K562 (cell line): ENCODE results near the gene CAGE1. TPM values are rescaled to one million over a fixed set of nuclear protein-coding genes. Genes with fewer than 3 reads are reported as not detected.

Source experiments
- ATAC-seq: fragments of 200-7000 bp; cut with Tn5 transposase; 3 replicates; pipeline ENCODE4 v1.9.1; 2020; ENCODE audit warnings: moderate library complexity
- BruUV-seq: library from RNA; stranded (reverse); fragments of 400-500 nt; replicated peaks from 2 replicates; lab custom pipeline; 2021; lab: Mats Ljungman, UMichigan
- CTCF ChIA-PET: fragments of 300-600 bp; formaldehyde crosslinking; extraction: SDS; loops from one replicate; lab custom pipeline; 2021; ENCODE audit warnings: low intra/inter-chr PET ratio; lab: Yijun Ruan, JAX
- POLR2A ChIA-PET: fragments of 300-600, 350-650 bp; sonication (Branson Sonifier 250); formaldehyde crosslinking; extraction: SDS; loops from one replicate; lab custom pipeline; 2021; ENCODE audit warnings: antibody characterized with exemption, inconsistent platforms; lab: Yijun Ruan, JAX
- DNase-seq, 4 experiments: peaks; one replicate each; pipeline versions ENCODE4 v3.0.0 to v3.0.0-alpha.2; 2011 to 2018; ENCODE audit warnings: low spot score in 3 of 4, mixed read lengths in 3 of 4; ENCODE audit errors: extremely low read depth in 1 of 4
- FAIRE-seq: peaks from 2 replicates; lab custom pipeline; 2011; peaks lifted over from hg19 to GRCh38; lab: Jason Lieb, UNC
- H2AFZ ChIP-seq: 2 replicates; pipeline ENCODE4 v1.6.0; 2011; ENCODE audit warnings: low read depth, low read length, control low read depth, inconsistent platforms
- H3K27ac ChIP-seq: fragments of 200-600 bp; 3 replicates; pipeline ENCODE4 v1.8.0; 2011; ENCODE audit warnings: low read depth, mild to moderate bottlenecking, control low read depth, inconsistent platforms, low read length, moderate library complexity, mixed read lengths; ENCODE audit errors: extremely low read depth
- H3K27me3 ChIP-seq, 2 experiments: fragments of 300-600 bp in 1 of 2; 2 replicates in 1 of 2; 3 replicates in 1 of 2; pipeline versions ENCODE4 v1.6.0 to v1.8.0; 2011; ENCODE audit warnings: inconsistent platforms in 2 of 2, low read length in 2 of 2, mild to moderate bottlenecking in 1 of 2, mixed read lengths in 1 of 2, moderate library complexity in 1 of 2; ENCODE audit not compliant: control insufficient read depth in 2 of 2, insufficient read depth in 2 of 2
- H3K36me3 ChIP-seq: fragments of 300-600 bp; 3 replicates; pipeline ENCODE4 v1.8.0; 2011; ENCODE audit warnings: mild to moderate bottlenecking, low read length, inconsistent platforms; ENCODE audit not compliant: control insufficient read depth, insufficient read depth
- H3K4me1 ChIP-seq, 2 experiments: fragments of 200-600 bp in 1 of 2; replicated peaks in 1 of 2; 2 replicates in 1 of 2; 3 replicates in 1 of 2; pipeline versions ENCODE4 v1.5.1 to v1.8.0; 2011; ENCODE audit warnings: inconsistent platforms in 2 of 2, low read length in 2 of 2, mild to moderate bottlenecking in 1 of 2, mixed read lengths in 1 of 2, moderate library complexity in 1 of 2; ENCODE audit not compliant: control insufficient read depth in 2 of 2, insufficient read depth in 2 of 2
- H3K4me2 ChIP-seq: 2 replicates; pipeline ENCODE4 v1.6.1; 2011; ENCODE audit warnings: low read length, control low read depth, inconsistent platforms, mixed read lengths; ENCODE audit not compliant: insufficient read depth
- H3K4me3 ChIP-seq: fragments of 200-600 bp; sonication (generic), shearing (Covaris generic); 2 replicates; pipeline ENCODE4 v1.5.1; 2016; ENCODE audit warnings: control low read depth, inconsistent platforms
- H3K79me2 ChIP-seq: fragments of 200-600 bp; 3 replicates; pipeline ENCODE4 v1.8.0; 2011; ENCODE audit warnings: low read length, inconsistent platforms; ENCODE audit not compliant: control insufficient read depth, insufficient read depth
- H3K9ac ChIP-seq, 2 experiments: 2 replicates each; pipeline versions ENCODE4 v1.6.0 to v1.6.1; 2011; ENCODE audit warnings: low read depth in 2 of 2, low read length in 2 of 2, control low read depth in 1 of 2, inconsistent platforms in 1 of 2, mild to moderate bottlenecking in 1 of 2, mixed read lengths in 1 of 2; ENCODE audit not compliant: insufficient read depth in 1 of 2
- H3K9me1 ChIP-seq: one replicate; pipeline ENCODE4 v1.6.0; 2011; ENCODE audit warnings: inconsistent platforms, mild to moderate bottlenecking, low read length, moderate library complexity; ENCODE audit not compliant: control insufficient read depth, insufficient read depth
- H3K9me3 ChIP-seq: replicated peaks from 2 replicates; pipeline ENCODE4 v1.5.1; 2011; ENCODE audit warnings: low read depth, low read length, inconsistent platforms; ENCODE audit not compliant: control insufficient read depth, insufficient read depth
- H4K20me1 ChIP-seq: replicated peaks from 2 replicates; pipeline ENCODE4 v1.6.1; 2011; ENCODE audit warnings: low read length, inconsistent platforms, mixed read lengths; ENCODE audit not compliant: control insufficient read depth, insufficient read depth
- CBX1 ChIP-seq: sonication (generic); IDR thresholded peaks from 2 replicates; pipeline ENCODE4 v1.6.1; 2016; ENCODE audit warnings: antibody characterized with exemption, low read depth, mild to moderate bottlenecking
- CREB3L1 ChIP-seq: fragments of 450-650 bp; IDR thresholded peaks from 2 replicates; pipeline ENCODE4 v1.6.1; 2014; ENCODE audit warnings: low read depth, mild to moderate bottlenecking, moderate library complexity, borderline replicate concordance
- ETS1 ChIP-seq: conservative IDR thresholded peaks from 2 replicates; pipeline ENCODE4 v1.6.1; 2011; ENCODE audit warnings: low read depth, mild to moderate bottlenecking, low read length; ENCODE audit not compliant: control insufficient read depth
- PHB2 ChIP-seq: fragments of 450-650 bp; IDR thresholded peaks from 2 replicates; pipeline ENCODE4 v1.6.1; 2017; ENCODE audit warnings: low read depth
- ZNF253 ChIP-seq: fragments of 250-450 bp; sonication (Bioruptor Pico); conservative IDR thresholded peaks from 2 replicates; pipeline ENCODE4 v1.6.1; 2021; ENCODE audit warnings: mild to moderate bottlenecking
- WGBS: fragments of 100-300 bp; shearing (Covaris generic); methylation state at CpG from one replicate; pipeline ENCODE4 v1.1.6; 2016; ENCODE audit warnings: low coverage, mixed read lengths; ENCODE audit not compliant: insufficient coverage; ENCODE audit errors: missing lambda C conversion rate; 5-methylcytosine and 5-hydroxymethylcytosine counted together
- in situ Hi-C: fragments of 300-500 bp; cut with MboI; formaldehyde crosslinking; loops from 4 replicates; pipeline ENCODE4 v1.15.0; 2018; ENCODE audit warnings: inconsistent platforms, mixed read lengths
- intact Hi-C: fragments of 100-400 bp; cut with micrococcal nuclease; formaldehyde crosslinking; loops from 2 replicates; pipeline ENCODE4 v1.14.2; 2022
- polyA plus RNA-seq, 8 experiments: library from polyadenylated mRNA; depleted of rRNA in 4 of 8; stranded (reverse) in 5 of 8; unstranded in 3 of 8; fragments of >200 nt; fragmentation: Nextera tagmentation in 2 of 8; fragmentation: Illumina TruSeq in 1 of 8; extraction: Ambion mirVana in 2 of 8; extraction: Trizol in 1 of 8; gene quantifications; 2 replicates each; pipeline versions ENCODE4 v1.2.1 to v1.2.3, GENCODE V29; 2011 to 2014; ENCODE audit warnings: inconsistent platforms in 1 of 8, missing spikeins in 1 of 8
- total RNA-seq, 7 experiments: library from RNA; depleted of rRNA in 6 of 7; stranded (reverse); fragments of >200 nt in 6 of 7; fragmentation: Illumina TruSeq in 2 of 7; extraction: Trizol in 2 of 7; gene quantifications; 2 replicates each; pipeline versions ENCODE4 v1.2.1 to v1.2.3, GENCODE V29; 2011 to 2021; ENCODE audit warnings: low replicate concordance in 1 of 7

Gene CAGE1
- total and polyA plus RNA-seq, 9 of the 15 experiments (the other 6 are each of a cell fraction or from before 2014, with no cell fraction given): 0.13 to 0.33 (median 0.18) TPM; not detected in 4

DNA sequence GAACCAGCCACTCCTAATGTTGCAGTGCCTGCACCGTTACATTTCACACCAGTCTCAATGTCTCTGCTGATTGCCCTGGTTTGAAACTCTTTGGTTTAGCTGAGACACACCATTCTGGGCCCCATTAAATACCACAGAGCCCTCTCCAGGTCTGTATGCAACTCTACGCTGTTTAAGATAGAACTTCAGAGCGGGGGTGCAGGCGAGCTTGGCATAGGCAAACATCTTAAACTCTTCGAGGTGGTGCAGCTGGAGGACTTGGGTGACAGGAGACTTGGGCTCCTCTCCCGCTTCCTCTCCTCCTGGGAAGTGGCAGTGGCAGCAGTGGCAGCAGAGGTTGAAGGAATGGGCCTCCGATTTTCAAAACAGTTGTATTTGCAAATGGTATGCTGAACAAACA lies 58.1 kb downstream of the CAGE1 start:
- whole genome bisulfite sequencing: 23% methylated on average over 7 of the region's 7 CpGs
- CTCF ChIA-PET: no interaction called here
- Histone ChIP-seq H4K20me1 (no peaks in the 10 kb centered on the region), H3K9me1 (no peaks in the 10 kb centered on the region), H3K4me3 (no peak overlapping the region), H3K4me1 (peaks cover 0 to 7% of the 10 kb centered on the region in 2 experiments; a peak in 2 of 5 replicates), H3K9ac (no peak overlapping the region), H3K27ac (no peak overlapping the region), H3K4me2 (no peak overlapping the region), H3K36me3 (no peaks in the 10 kb centered on the region), H3K9me3 (no peaks in the 10 kb centered on the region), H2AFZ (no peak overlapping the region), H3K79me2 (no peaks in the 10 kb centered on the region), H3K27me3 (no peaks in the 10 kb centered on the region)
- no peak for FAIRE-seq
- peak; percentile 27; the same call in 2 of the 3 replicates for ATAC-seq
- in situ Hi-C loops: no loop called here
- no peak for DNase-seq
- no TSS peak for BruUV-seq
- intact Hi-C loops: no loop called here
- POLR2A ChIA-PET: interaction anchor here (0.5 to 2.3 kb wide), 5 partner anchors 10 to 150 kb away, joined by 3 to 7 read pairs (median 4); partner anchors contain the start of genes CAGE1 and RIOK1
- TF ChIP-seq CREB3L1 (no peak), ZNF253 (CRISPR knock-in tag) (no peak), ETS1 (no peak), CBX1 (no peak), PHB2 (no peak)
